HG03571 (cell line): Measurements from ENCODE around the gene LRRC61.
"Not testable (repeated sequence)": the region's sequence is repeated elsewhere in the genome, so short reads cannot be mapped to it uniquely, and the experiment has no call there.

Experiments
- ATAC-seq: cut with Tn5 transposase; IDR thresholded peaks from one replicate; pipeline ENCODE4 v1.9.1; 2021; ENCODE audit not compliant: unreplicated experiment

The LRRC61 gene

GRCh38 chr7:150381096-150381495 lies 57.9 kb downstream of the LRRC61 start:
- no peak for ATAC-seq

GRCh38 chr7:150381785-150382122 lies 58.6 kb downstream of the LRRC61 start:
- ATAC-seq: no peak

GRCh38 chr7:150382123-150382843 lies 59.1 kb downstream of the LRRC61 start:
- no peak for ATAC-seq

DNA sequence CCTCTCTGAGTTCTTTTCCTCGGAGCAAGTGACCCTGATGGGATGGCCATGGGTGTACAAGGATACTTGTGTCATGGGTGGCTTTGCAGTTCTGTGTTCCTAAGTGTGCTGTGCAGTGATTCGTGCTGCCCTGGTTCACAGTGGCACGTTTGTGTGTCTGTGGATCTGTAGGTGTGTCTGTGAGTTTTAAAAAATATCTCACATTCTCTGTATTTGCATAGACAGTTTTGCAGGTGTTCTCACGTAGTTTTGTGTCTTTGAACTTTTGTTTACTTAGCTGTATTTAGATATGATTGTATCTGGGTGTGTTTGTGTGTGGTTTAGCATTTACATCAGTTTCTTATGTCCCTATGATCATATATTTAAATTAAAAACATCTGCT lies 59.7 kb downstream of the LRRC61 start:
- no peak for ATAC-seq

DNA sequence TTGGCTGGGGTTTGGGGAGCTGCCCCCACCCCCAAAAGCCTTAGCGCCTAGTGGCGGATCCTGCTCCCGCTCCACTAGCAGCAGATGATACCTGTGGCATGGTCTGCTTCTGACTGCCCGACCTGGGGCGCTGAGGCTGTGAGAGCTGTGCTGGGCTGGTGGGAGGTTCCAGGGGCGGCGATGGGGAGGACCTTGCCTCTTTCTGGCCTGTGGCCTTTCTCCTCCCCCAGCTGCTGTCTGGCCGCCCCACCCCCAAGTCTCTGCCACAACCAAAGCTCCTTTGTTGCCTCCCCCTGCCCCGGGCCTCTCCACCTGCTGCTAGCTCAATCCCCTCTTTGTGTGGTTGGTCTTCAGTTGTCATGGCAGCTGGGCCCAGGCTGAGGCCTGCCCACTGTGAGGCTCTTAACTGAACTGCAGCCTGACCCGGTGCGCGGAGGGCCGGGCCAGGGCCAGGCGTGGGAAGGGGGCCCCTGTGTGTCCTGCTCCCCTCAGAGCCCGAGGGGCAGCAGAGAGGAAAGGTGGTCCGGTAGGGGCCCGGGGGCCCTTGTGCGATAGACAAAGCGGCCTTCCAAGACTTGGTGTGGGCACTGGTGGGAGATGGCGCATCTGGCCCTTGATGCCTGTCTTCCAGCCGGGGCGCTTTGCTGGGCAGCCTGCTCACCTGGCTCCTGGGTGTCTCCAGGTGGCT lies 60.7 kb downstream of the LRRC61 start:
- no peak for ATAC-seq

DNA sequence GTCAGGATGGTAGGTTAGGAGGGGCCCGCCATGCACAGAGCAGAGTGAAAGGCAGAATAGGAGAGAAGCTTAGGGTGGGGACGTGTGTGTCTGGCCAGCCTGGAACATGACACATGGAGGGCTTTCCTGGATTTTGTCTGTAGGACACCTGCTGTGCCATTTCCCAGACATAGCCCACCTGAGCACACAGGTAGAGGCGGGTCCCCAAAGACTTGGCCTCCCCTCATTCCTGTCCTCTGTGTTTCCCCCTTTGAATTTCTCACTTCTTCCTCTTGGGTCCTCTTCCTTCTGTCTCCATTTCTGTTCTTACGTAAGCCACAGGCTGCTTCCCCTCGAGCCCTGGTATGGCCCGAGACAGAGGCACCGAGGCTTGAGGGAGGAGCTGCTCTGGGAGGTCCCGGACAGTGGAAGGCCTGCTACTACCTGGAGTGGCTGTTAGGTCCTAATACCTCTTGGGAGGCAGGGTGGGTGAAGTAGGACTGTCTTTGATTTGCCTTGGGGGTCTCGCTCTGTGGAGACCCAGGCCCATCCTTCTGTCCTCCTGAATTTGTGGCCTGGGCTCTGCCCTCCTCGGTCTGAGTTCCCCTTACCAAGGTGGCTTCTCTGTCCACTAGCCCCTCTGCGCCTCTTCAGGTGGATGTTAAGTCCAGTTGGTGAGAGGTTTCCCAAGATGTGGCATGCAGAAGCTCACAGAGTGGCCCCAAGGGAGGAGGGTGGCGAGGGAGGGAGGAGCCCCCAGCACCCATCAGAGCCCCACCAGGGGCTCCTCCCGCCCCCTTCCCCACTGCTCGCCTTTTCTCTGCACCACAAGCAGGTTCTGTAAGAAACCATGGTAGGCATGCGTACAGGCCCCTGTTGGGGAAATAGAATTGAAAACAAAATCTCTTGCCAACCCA lies 61.5 kb downstream of the LRRC61 start:
- no peak for ATAC-seq

GRCh38 chr7:150385302-150385723 lies 62.2 kb downstream of the LRRC61 start:
- no peak for ATAC-seq

DNA sequence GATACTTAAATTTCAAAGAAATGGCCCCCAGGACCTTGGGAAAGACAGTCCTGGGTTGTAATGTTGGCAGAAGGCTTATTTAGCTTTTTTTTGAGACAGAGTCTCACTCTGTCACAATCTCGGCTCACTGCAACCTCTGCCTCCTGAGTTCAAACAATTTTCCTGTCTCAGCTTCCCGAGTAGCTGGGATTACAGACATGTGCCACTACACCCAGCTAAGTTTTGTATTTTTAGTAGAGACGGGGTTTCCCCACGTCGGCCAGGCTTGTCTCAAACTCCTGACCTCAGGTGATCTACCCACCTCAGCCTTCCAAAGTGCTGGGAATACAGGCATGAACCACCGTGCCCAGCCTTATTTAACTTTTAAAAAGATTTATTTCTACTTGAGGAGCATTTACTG lies 62.7 kb downstream of the LRRC61 start:
- ATAC-seq: not testable (repeated sequence)
